ENCODE data around the gene AKT2. TPM values are rescaled to one million over a fixed set of nuclear protein-coding genes. Genes with fewer than 3 reads are reported as not detected.
A peak's percentile ranks its signal among the peaks of the same experiment; 100 is the strongest.

AKT2 gene
- total RNA-seq, 1 donor from 2014 or later, result 127 TPM

DNA sequence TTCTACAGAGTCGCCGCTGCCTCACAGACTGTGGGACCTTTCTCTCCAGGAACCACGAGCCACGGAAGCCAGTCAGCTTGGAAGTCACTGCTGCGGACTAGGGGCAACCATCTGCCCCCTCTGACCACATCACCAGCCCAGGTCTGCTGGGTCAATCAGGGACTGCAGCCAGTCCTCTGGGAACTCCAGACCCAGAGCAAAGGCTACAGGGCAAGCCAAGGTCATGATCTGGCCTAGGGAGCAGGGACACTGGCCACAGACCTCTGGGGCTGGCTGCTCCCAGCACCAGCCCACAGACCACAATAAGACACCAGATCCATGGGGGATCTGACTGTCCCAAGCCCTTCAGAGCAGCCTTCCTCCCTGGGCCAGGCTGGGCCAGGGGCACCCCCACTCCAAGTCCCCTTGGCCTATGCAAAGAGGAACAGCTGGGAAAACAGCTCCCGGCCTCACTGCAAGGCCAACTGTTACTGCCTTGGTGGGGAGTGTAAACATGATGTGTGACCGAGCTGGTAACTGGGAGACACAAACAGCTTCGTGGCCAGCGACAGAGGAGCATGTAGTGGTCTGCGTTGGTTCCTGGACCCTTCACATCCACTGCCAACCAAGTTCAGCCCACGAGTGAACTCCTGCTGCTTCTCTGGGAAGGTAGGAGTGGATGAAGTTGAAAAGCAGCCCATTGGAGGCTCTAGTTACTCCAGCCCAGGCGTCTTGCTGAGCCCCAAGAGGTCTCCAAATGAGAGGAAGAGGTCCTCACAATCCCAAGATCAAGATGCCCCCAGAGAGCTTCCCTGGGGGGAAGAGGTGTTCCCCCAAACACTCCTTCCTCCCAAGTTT lies 1.5 kb downstream of the AKT2 start:
- Histone ChIP-seq H2AFZ (ENCODE audit: low read depth, low read length) (no peak overlapping the region), H3K4me1 (ENCODE audit: insufficient read depth, low read length) (peaks cover 18% of the 10 kb centered on the region), H3K36me3 (ENCODE audit: insufficient read depth, low read length) (no peaks in the 10 kb centered on the region), H3K27ac (ENCODE audit: low read depth, low read length) (peak overlapping the region; percentile 89), H3K9me3 (ENCODE audit: insufficient read depth, low read depth, low read length) (no peaks in the 10 kb centered on the region), H3K4me3 (ENCODE audit: insufficient read depth, low read depth, low read length) (peak overlapping the region; percentile 93), H4K20me1 (ENCODE audit: insufficient read depth, low read length) (peaks cover 55% of the 10 kb centered on the region), H3K79me2 (ENCODE audit: insufficient read depth, low read length) (peaks cover 63% of the 10 kb centered on the region), H3K27me3 (ENCODE audit: insufficient read depth, low read length) (no peaks in the 10 kb centered on the region), H3K9ac (ENCODE audit: low read length) (peak overlapping the region; percentile 99), H3K4me2 (ENCODE audit: low read length) (peak overlapping the region; percentile 100)
- peaks cover 23% of the 10 kb centered on the region for H3K4me1 Mint-ChIP-seq (ENCODE audit: low read depth, unreplicated experiment)
- H3K27me3 Mint-ChIP-seq (ENCODE audit: low read depth, unreplicated experiment), result no peaks in the 10 kb centered on the region
- peaks cover 2% of the 10 kb centered on the region for H3K9me3 Mint-ChIP-seq (ENCODE audit: unreplicated experiment)
- TF ChIP-seq CTCF (IDR thresholded peaks at IDR 0.05; ENCODE audit: insufficient read depth, low read depth, low read length), result no peak
- no peak for TF ChIP-seq EZH2 (IDR thresholded peaks at IDR 0.05; ENCODE audit: insufficient read depth, low read length)
- H3K27ac Mint-ChIP-seq (ENCODE audit: unreplicated experiment), result no peak overlapping the region
- H3K4me3 Mint-ChIP-seq (ENCODE audit: unreplicated experiment), result peak overlapping the region; percentile 99
- FAIRE-seq (no peak), DNase-seq (ENCODE audit: low read depth) (no peak)
- H3K36me3 Mint-ChIP-seq (ENCODE audit: low read depth, unreplicated experiment), result peaks cover 2% of the 10 kb centered on the region

- Histone ChIP-seq H3K4me1 (ENCODE audit: insufficient read depth, low read length) (peaks cover 18% of the 10 kb centered on the region), H3K4me3 (ENCODE audit: insufficient read depth, low read depth, low read length) (no peak overlapping the region), H3K27ac (ENCODE audit: low read depth, low read length) (no peak overlapping the region), H3K79me2 (ENCODE audit: insufficient read depth, low read length) (peaks cover 70% of the 10 kb centered on the region), H3K9ac (ENCODE audit: low read length) (peak overlapping the region; percentile 17), H3K36me3 (ENCODE audit: insufficient read depth, low read length) (no peaks in the 10 kb centered on the region), H3K9me3 (ENCODE audit: insufficient read depth, low read depth, low read length) (no peaks in the 10 kb centered on the region), H3K4me2 (ENCODE audit: low read length) (peak overlapping the region; percentile 100), H4K20me1 (ENCODE audit: insufficient read depth, low read length) (peaks cover 62% of the 10 kb centered on the region), H3K27me3 (ENCODE audit: insufficient read depth, low read length) (no peaks in the 10 kb centered on the region), H2AFZ (ENCODE audit: low read depth, low read length) (no peak overlapping the region)
- DNase-seq (ENCODE audit: low read depth) (peak; percentile 9), FAIRE-seq (no peak)
- Mint-ChIP-seq H3K27me3 (ENCODE audit: low read depth, unreplicated experiment) (no peaks in the 10 kb centered on the region), H3K4me3 (ENCODE audit: unreplicated experiment) (peak overlapping the region; percentile 99), H3K36me3 (ENCODE audit: low read depth, unreplicated experiment) (peaks cover 2% of the 10 kb centered on the region), H3K27ac (ENCODE audit: unreplicated experiment) (peak overlapping the region; percentile 3), H3K9me3 (ENCODE audit: unreplicated experiment) (peaks cover 2% of the 10 kb centered on the region), H3K4me1 (ENCODE audit: low read depth, unreplicated experiment) (peaks cover 29% of the 10 kb centered on the region)
- no peak for TF ChIP-seq CTCF (IDR thresholded peaks at IDR 0.05; ENCODE audit: insufficient read depth, low read depth, low read length)
- no peak for TF ChIP-seq EZH2 (IDR thresholded peaks at IDR 0.05; ENCODE audit: insufficient read depth, low read length)
Observed at GRCh38 chr19:40282920-40283319, 2.2 kb downstream of the AKT2 start.

DNA sequence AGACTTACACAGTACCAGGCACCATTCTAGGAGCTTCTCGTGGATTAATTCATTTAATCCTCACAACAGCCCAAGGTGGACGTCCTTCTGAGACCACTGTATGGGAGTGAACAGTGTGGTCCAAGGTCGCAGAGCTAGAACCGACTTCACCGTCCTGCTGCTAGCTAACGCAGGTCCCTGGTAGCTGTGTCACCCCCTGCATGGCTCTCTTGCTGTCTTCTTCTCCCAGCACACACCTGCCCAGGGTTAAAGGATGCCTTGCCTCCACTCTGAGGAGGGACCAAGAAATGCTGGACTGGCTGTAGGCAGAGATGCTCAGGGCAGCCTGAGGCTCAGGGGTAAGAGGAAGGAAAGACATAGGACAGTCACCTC lies 3.0 kb downstream of the AKT2 start:
- Mint-ChIP-seq H3K36me3 (ENCODE audit: low read depth, unreplicated experiment) (peaks cover 4% of the 10 kb centered on the region), H3K9me3 (ENCODE audit: unreplicated experiment) (peaks cover 2% of the 10 kb centered on the region), H3K27ac (ENCODE audit: unreplicated experiment) (no peak overlapping the region), H3K4me3 (ENCODE audit: unreplicated experiment) (no peak overlapping the region), H3K4me1 (ENCODE audit: low read depth, unreplicated experiment) (peaks cover 34% of the 10 kb centered on the region), H3K27me3 (ENCODE audit: low read depth, unreplicated experiment) (no peaks in the 10 kb centered on the region)
- no peak overlapping the region for H3K27ac ChIP-seq (ENCODE audit: low read depth, low read length)
- H3K79me2 ChIP-seq (ENCODE audit: insufficient read depth, low read length), result peaks cover 77% of the 10 kb centered on the region
- no peaks in the 10 kb centered on the region for H3K36me3 ChIP-seq (ENCODE audit: insufficient read depth, low read length)
- H4K20me1 ChIP-seq (ENCODE audit: insufficient read depth, low read length), result peaks cover 70% of the 10 kb centered on the region
- H2AFZ ChIP-seq (ENCODE audit: low read depth, low read length), result no peak overlapping the region
- FAIRE-seq, result no peak
- no peaks in the 10 kb centered on the region for H3K27me3 ChIP-seq (ENCODE audit: insufficient read depth, low read length)
- peaks cover 18% of the 10 kb centered on the region for H3K4me1 ChIP-seq (ENCODE audit: insufficient read depth, low read length)
- H3K9me3 ChIP-seq (ENCODE audit: insufficient read depth, low read depth, low read length), result no peaks in the 10 kb centered on the region
- TF ChIP-seq CTCF (IDR thresholded peaks at IDR 0.05; ENCODE audit: insufficient read depth, low read depth, low read length), result no peak
- no peak for TF ChIP-seq EZH2 (IDR thresholded peaks at IDR 0.05; ENCODE audit: insufficient read depth, low read length)
- H3K4me3 ChIP-seq (ENCODE audit: insufficient read depth, low read depth, low read length), result no peak overlapping the region
- peak overlapping the region; percentile 17 for H3K9ac ChIP-seq (ENCODE audit: low read length)
- no peak overlapping the region for H3K4me2 ChIP-seq (ENCODE audit: low read length)
- DNase-seq (ENCODE audit: low read depth), result no peak
